Adipose tissue (tissue), 3 donors: ENCODE data around the gene CAMTA1. TPM values are rescaled to one million over a fixed set of nuclear protein-coding genes. Genes with fewer than 3 reads are reported as not detected.

Source experiments
- H3K27ac ChIP-seq: one replicate; pipeline ENCODE4 v1.5.1; 2013; ENCODE audit warnings: low read depth, low read length
- WGBS, 3 donors: extraction: QIAGEN DNeasy Blood & Tissue Kit; methylation state at CpG; one replicate each; pipeline ENCODE4 v1.1.7; 2013; 5-methylcytosine and 5-hydroxymethylcytosine counted together
- polyA plus RNA-seq, 3 donors: library from polyadenylated mRNA; stranded (reverse); fragments of 200-250 nt; gene quantifications; one replicate each; pipeline ENCODE4 v1.2.3, GENCODE V29; 2013
- donor health status: healthy with polysubstance abuse.
- donor health status: Bipolar disorder and iron deficiency.
- donor health status: healthy.

CAMTA1 gene
- polyA plus RNA-seq, 3 donors: 25.7 to 111 (median 60.2) TPM

DNA sequence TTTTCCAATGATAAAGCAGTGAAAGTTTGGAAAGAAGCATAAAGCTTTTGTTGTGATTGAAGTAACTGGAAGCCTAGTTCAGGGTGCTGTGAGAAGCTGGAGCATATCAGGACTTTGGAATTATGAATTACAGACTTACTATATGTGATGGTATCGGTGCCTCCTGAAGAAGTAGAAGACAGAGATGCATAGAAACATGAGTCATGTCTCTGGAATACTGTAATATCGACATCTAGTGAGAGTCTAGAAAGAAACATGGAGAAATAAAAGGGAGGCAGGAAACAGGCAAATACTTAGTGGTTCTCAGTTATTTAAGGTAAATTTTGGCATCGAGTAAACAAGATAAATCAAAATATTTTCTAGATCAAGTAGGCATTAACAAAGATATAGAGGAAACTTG lies 103.0 kb downstream of the CAMTA1 start:
- H3K27ac ChIP-seq: no peak overlapping the region
- 86 to 94% (median 90%) methylated on average over 3 of the region's 3 CpGs for WGBS, 3 donors

GRCh38 chr1:6888870-6889269 lies 103.6 kb downstream of the CAMTA1 start:
- H3K27ac ChIP-seq: no peak overlapping the region
- WGBS, 3 donors: 78 to 91% (median 89%) methylated on average over 2 of the region's 2 CpGs

DNA sequence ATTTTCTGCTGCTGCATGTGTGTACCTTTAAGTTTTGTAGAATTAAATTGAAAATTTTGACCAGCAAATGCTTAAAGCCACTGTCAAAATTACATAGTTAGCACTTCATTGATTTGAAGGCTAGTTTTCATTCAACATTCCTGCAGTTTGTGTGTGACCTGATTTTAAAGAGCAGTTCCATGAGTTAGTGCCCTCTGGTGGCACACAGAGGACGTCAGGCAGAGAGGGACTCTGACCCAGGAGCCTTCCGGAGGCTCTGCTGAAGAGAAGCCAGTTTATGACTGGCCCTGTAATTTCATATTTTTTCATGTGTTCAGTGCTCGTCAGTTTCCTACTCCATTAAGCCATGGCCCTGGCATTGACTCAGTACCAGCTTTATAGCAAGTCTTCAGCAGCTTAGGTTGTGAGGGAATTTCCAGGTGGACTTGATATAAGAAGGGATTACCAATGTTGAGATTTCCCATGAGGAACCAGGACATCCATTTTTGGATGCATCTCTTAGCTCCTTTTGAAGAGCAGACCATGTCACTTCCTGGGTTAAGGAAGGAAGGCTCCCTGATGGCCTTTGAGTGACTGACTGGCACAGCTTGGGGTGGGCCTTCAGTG lies 104.7 kb downstream of the CAMTA1 start:
- no peak overlapping the region for H3K27ac ChIP-seq
- 8 to 19% (median 14%) methylated on average over 3 of the region's 3 CpGs for WGBS, 3 donors

DNA sequence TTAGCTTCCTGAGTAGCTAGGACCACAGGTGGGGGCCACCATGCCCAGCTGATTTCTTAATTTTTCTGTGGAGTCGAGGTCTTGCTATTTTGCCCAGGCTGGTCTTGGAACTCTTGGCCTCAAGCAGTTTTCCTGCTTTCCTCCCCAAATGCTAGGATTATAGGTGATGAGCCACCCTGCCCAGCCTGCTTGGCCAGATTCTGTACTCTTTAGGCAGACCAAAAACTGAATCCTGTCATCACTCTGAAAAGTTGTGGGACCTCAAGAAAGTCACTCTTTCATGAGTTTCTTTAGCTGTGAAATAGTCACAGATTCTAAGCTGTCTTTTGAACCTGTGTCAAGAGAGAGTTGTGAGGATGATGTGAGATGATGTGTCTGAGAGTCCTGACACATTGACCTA lies 105.4 kb downstream of the CAMTA1 start:
- no peak overlapping the region for H3K27ac ChIP-seq
- WGBS, 3 donors: 78 to 91% (median 90%) methylated on average over 1 of the region's 1 CpG

GRCh38 chr1:6891781-6892579 lies 106.7 kb downstream of the CAMTA1 start:
- no peak overlapping the region for H3K27ac ChIP-seq
- 94 to 95% (median 94%) methylated on average over 7 of the region's 7 CpGs for WGBS, 3 donors

GRCh38 chr1:6893388-6893787 lies 108.1 kb downstream of the CAMTA1 start:
- H3K27ac ChIP-seq: no peak overlapping the region
- 86 to 95% (median 92%) methylated on average over 7 of the region's 7 CpGs for WGBS, 3 donors

GRCh38 chr1:6897138-6897537 lies 111.9 kb downstream of the CAMTA1 start:
- 92 to 99% (median 95%) methylated on average over 2 of the region's 2 CpGs for WGBS, 3 donors
- no peak overlapping the region for H3K27ac ChIP-seq

DNA sequence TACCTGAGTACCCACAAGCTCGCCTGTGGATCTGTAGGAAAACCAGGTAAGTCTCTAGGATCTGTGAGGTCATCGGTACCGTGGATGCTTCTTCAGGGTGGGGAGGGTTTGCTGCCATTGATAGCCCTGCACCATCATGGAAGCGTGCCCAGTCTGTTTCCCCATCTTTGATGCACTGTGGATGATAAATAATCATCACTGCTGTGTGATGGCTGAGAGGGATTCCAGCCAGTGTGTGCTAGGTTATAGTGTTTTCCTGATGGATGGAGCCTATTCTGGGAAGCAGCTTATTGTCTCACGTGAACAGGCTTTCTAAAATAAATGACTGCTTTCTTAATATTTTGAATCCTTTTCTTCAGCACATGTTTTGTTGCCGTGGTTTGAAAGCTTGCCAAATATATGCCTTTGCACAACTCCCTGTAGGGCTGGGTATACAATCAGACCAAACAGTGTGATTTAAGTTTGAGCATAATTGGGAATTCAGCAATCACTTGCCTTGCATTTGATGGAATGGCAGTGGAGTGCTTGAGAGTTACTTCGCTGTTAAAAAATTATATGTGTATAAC lies 113.8 kb downstream of the CAMTA1 start:
- H3K27ac ChIP-seq: no peak overlapping the region
- 75 to 87% (median 80%) methylated on average over 7 of the region's 7 CpGs for WGBS, 3 donors

GRCh38 chr1:6899621-6900020 lies 114.4 kb downstream of the CAMTA1 start:
- 80 to 86% (median 83%) methylated on average over 4 of the region's 4 CpGs for WGBS, 3 donors
- H3K27ac ChIP-seq: no peak overlapping the region

- WGBS, 3 donors: 83 to 90% (median 89%) methylated on average over 2 of the region's 2 CpGs
Observed at GRCh38 chr1:6902153-6902552, 116.9 kb downstream of the CAMTA1 start.

GRCh38 chr1:6904476-6905170 lies 119.4 kb downstream of the CAMTA1 start:
- no peak overlapping the region for H3K27ac ChIP-seq
- WGBS, 3 donors: 85 to 92% (median 90%) methylated on average over 17 of the region's 17 CpGs

More at GRCh38 chr1:6902153-6902552, 116.9 kb downstream of the CAMTA1 start:
- no peak overlapping the region for H3K27ac ChIP-seq

- no peak overlapping the region for H3K27ac ChIP-seq
- WGBS, 3 donors: 83 to 96% (median 94%) methylated on average over 8 of the region's 8 CpGs
Observed at GRCh38 chr1:6905331-6905730, 120.1 kb downstream of the CAMTA1 start.

DNA sequence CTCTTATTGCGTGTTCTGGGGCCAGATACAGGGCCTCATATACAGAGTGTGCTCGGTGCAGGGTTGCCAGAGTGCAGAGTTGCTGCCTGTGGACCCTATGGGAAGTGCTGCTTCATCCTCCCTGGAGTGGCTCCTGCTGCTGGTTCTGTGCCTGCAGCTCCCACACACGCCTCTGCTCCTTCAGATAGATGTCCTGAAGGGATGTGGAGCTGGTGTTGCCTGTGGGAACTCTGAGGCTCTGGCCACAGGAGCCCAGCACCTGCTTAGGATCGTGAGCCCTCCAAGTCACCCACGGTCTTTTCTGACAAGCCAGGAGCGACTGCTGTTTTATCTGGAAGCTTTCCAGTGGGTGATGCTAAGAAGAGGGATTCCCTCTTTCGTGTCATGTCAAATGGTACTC lies 120.5 kb downstream of the CAMTA1 start:
- WGBS, 3 donors: 68 to 75% (median 74%) methylated on average over 7 of the region's 7 CpGs
- no peak overlapping the region for H3K27ac ChIP-seq

- no peak overlapping the region for H3K27ac ChIP-seq
- 28 to 37% (median 36%) methylated on average over 7 of the region's 7 CpGs for WGBS, 3 donors
Observed at GRCh38 chr1:6906783-6907182, 121.5 kb downstream of the CAMTA1 start.

DNA sequence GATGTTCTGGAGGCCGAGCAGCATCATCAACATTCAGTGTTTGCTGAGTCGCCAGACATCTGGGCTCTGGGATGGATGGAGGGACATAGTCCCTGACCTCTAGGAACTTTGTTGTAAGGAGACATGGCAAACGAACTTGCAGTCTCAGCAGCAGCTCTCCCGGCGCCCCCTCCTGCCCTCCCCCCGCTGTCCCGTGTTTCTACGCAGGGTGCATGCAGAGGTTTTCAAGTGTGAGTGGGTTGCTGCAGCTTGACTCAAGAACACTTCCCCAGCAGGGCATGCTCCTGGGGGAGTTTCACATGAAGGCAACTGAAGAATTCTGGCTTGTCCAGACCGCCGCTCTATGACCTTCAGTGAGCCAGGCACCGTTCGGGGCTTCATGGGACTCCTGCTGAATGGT lies 121.9 kb downstream of the CAMTA1 start:
- WGBS, 3 donors: 61 to 75% (median 63%) methylated on average over 12 of the region's 12 CpGs
- H3K27ac ChIP-seq: no peak overlapping the region

DNA sequence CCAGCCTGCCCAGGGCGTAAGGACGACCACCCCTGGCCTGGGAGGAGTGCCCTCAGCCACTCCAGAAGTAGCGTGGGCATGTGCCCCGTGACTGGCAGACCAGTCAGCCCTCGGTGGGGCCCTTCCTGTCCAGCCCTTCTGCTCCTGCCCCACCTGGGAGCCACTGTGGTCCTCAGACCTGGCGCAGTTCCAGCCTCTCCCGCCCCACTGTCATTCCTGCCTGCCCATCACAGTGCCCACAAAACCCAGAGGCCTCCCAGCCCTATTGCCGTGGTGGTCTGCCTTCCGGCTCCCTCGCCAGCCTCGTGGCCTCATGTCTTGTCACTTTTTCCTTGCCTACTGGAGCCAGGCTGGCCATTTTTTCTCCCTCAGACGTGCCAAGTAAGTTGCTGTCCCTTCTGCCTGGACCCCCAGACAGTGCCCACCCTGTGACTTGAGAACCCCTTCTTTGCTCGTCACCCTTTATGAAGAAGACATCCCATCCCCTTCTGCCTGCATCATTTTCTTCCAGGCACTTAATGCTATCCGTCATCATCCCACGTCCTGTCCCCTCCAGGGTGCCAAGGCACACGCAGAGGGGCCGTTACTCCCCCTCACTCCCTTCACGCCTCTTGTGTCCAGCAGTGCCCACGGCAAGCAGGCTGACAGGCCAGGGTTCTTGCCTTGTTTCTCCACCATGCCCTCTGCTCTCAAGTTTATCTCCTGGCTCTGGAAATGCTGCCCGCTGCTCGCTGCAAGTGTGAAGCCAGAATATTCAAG lies 122.6 kb downstream of the CAMTA1 start:
- no peak overlapping the region for H3K27ac ChIP-seq
- 79 to 85% (median 83%) methylated on average over 19 to 21 of the region's 21 CpGs for WGBS, 3 donors

DNA sequence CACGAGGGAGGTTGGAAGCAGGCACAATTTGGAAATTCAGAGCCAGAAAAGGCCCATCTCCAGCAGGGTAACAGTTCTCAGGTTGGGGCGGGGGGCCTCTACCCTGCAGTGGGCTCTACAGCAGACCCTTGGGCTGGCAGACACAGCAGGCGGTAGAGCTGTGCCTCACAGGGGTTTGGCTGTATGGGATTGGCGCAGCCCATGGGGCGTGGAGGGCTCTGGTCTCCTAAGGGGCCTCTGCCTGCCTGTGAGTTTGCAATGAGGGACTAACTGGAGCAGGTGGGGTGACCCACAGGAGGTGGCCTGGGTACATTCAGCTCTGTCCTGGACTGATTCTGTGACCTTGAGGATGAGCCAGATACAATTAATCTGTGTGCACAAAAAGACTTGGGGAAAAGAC lies 124.1 kb downstream of the CAMTA1 start:
- whole genome bisulfite sequencing, 3 donors: 92 to 94% (median 92%) methylated on average over 5 of the region's 5 CpGs
- H3K27ac ChIP-seq: no peak overlapping the region

GRCh38 chr1:6909857-6910256 lies 124.6 kb downstream of the CAMTA1 start:
- WGBS, 3 donors: 35 to 95% (median 85%) methylated on average over 1 of the region's 1 CpG

More at GRCh38 chr1:6909857-6910256, 124.6 kb downstream of the CAMTA1 start:
- H3K27ac ChIP-seq: no peak overlapping the region
